Neuronal stem cell (in vitro differentiated cells): ENCODE results near the gene TNRC6B.
A peak's percentile ranks its signal among the peaks of the same experiment; 100 is the strongest.

Experiments
- DNase-seq: peaks from one replicate; pipeline ENCODE4 v3.0.0-alpha.2; 2013; ENCODE audit warnings: low spot score
- H2AFZ ChIP-seq: one replicate; pipeline ENCODE4 v1.6.1; 2013; ENCODE audit warnings: mild to moderate bottlenecking, low read length, inconsistent platforms
- H2AK5ac ChIP-seq: 2 replicates; pipeline ENCODE4 v1.6.1; 2013; ENCODE audit warnings: low read depth, mild to moderate bottlenecking, inconsistent platforms, low read length, moderate library complexity, mixed read lengths
- H2BK120ac ChIP-seq: 2 replicates; pipeline ENCODE4 v1.6.1; 2013; ENCODE audit warnings: low read depth, mild to moderate bottlenecking, inconsistent platforms, low read length, moderate library complexity, mixed read lengths
- H2BK12ac ChIP-seq: one replicate; pipeline ENCODE4 v1.6.1; 2013; ENCODE audit warnings: low read length, inconsistent platforms
- H2BK15ac ChIP-seq: 2 replicates; pipeline ENCODE4 v1.6.1; 2013; ENCODE audit warnings: mild to moderate bottlenecking, low read length, inconsistent platforms, mixed read lengths
- H2BK5ac ChIP-seq: one replicate; pipeline ENCODE4 v1.6.1; 2013; ENCODE audit warnings: inconsistent platforms, mild to moderate bottlenecking, low read length, moderate library complexity
- H3K14ac ChIP-seq: one replicate; pipeline ENCODE4 v1.6.1; 2013; ENCODE audit warnings: low read length, inconsistent platforms
- H3K18ac ChIP-seq: 2 replicates; pipeline ENCODE4 v1.6.1; 2013; ENCODE audit warnings: low read length, inconsistent platforms
- H3K23ac ChIP-seq: 2 replicates; pipeline ENCODE4 v1.6.1; 2013; ENCODE audit warnings: low read depth, mild to moderate bottlenecking, mixed read lengths, low read length, inconsistent platforms; ENCODE audit not compliant: poor library complexity
- H3K27ac ChIP-seq: replicated peaks from 3 replicates; pipeline ENCODE4 v1.5.1; 2013; ENCODE audit warnings: low read length, inconsistent platforms
- H3K27me3 ChIP-seq, 3 experiments: 2 replicates each; pipeline ENCODE4 v1.6.1; 2013; ENCODE audit warnings: low read length in 3 of 3, mild to moderate bottlenecking in 2 of 3, inconsistent platforms in 1 of 3, low read depth in 1 of 3, mixed read lengths in 1 of 3, moderate library complexity in 1 of 3; ENCODE audit not compliant: control insufficient read depth in 3 of 3, insufficient read depth in 3 of 3
- H3K36me3 ChIP-seq, 2 donors: replicated peaks in 1 of 2; 2 replicates each; pipeline ENCODE4 v1.6.1; 2013; ENCODE audit warnings: low read length in 2 of 2; ENCODE audit not compliant: control insufficient read depth in 2 of 2, insufficient read depth in 2 of 2
- H3K4ac ChIP-seq: 2 replicates; pipeline ENCODE4 v1.6.1; 2013; ENCODE audit warnings: inconsistent platforms, mild to moderate bottlenecking, low read length, moderate library complexity
- H3K4me1 ChIP-seq, 2 donors: 1 replicate in 1 of 2; 2 replicates in 1 of 2; pipeline ENCODE4 v1.6.1; 2013; ENCODE audit warnings: low read length in 2 of 2, low read depth in 1 of 2; ENCODE audit not compliant: control insufficient read depth in 2 of 2, insufficient read depth in 1 of 2
- H3K4me2 ChIP-seq: one replicate; pipeline ENCODE4 v1.6.1; 2013; ENCODE audit warnings: mild to moderate bottlenecking, low read length, inconsistent platforms; ENCODE audit not compliant: insufficient read depth, poor library complexity, severe bottlenecking
- H3K4me3 ChIP-seq, 2 donors: 2 replicates each; pipeline ENCODE4 v1.5.1; 2013; ENCODE audit warnings: low read length in 2 of 2, mild to moderate bottlenecking in 2 of 2, inconsistent platforms in 1 of 2, moderate library complexity in 1 of 2
- H3K79me1 ChIP-seq: one replicate; pipeline ENCODE4 v1.6.1; 2013; ENCODE audit warnings: low read depth, mild to moderate bottlenecking, inconsistent platforms, low read length, moderate library complexity
- H3K9ac ChIP-seq: one replicate; pipeline ENCODE4 v1.6.1; 2013; ENCODE audit warnings: mild to moderate bottlenecking, low read depth, low read length, inconsistent platforms; ENCODE audit not compliant: poor library complexity
- H3K9me3 ChIP-seq, 2 donors: replicated peaks in 1 of 2; 2 replicates each; pipeline versions ENCODE3 to v1.6.1; 2013; ENCODE audit warnings: low read length in 2 of 2, mild to moderate bottlenecking in 2 of 2, inconsistent platforms in 1 of 2, low read depth in 1 of 2, mixed read lengths in 1 of 2, moderate library complexity in 1 of 2; ENCODE audit not compliant: control insufficient read depth in 2 of 2, insufficient read depth in 1 of 2
- H4K8ac ChIP-seq: one replicate; pipeline ENCODE4 v1.6.1; 2013; ENCODE audit warnings: low read depth, mild to moderate bottlenecking, inconsistent platforms, low read length, moderate library complexity
- H4K91ac ChIP-seq: one replicate; pipeline ENCODE4 v1.6.1; 2013; ENCODE audit warnings: low read length, low read depth, mild to moderate bottlenecking, inconsistent platforms; ENCODE audit not compliant: poor library complexity
- WGBS, 2 donors: extraction: QIAGEN DNeasy Blood & Tissue Kit; methylation state at CpG; one replicate each; pipeline ENCODE4 v1.1.7; 2013; ENCODE audit warnings: missing lambda C conversion rate in 2 of 2, mixed read lengths in 1 of 2; ENCODE audit not compliant: insufficient read length in 2 of 2, insufficient replicate concordance in 1 of 2; ENCODE audit errors: extremely low coverage in 2 of 2; 5-methylcytosine and 5-hydroxymethylcytosine counted together

TNRC6B gene

DNA sequence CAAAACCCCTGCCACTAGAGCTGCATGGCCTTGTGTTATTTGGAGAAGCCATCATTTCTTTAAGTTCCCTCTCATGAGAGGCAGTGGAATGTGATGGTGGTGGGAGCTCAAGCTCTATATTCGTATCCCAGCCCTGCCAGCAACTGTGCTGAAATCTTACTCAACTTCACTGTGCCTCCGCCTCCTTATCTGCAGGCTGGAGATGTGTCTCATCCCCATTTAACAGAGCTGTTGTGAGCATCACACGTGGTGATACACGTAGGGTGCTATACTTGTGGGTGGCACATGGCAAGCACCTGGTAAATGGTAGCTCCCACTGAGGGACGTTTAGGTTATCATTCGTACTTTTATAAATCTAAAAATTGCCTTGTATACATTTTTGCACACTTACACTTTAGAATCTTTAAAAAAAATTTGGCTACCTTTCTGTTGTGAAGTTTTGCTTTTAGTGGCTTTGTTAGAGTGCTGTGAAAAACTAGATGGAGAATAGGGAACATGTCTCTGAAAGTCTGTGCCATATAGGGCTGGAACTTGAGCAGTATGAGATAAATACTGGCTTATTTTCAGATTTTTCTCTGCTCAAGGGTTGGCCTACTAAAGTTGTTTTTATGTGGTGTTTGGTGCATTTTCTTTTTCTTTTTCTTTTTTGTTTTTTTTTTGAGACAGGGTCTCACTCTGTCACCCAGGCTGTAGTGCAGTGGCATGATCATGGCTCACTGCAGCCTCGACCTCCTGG is 23.2 kb downstream of the TNRC6B start:
- no peak overlapping the region for H3K27ac ChIP-seq
- no peak overlapping the region for H2AK5ac ChIP-seq
- H3K4me3 ChIP-seq: no peak overlapping the region
- H2BK12ac ChIP-seq: no peak overlapping the region
- H3K14ac ChIP-seq: no peak overlapping the region
- peaks cover 0 to 5% of the 10 kb centered on the region in 2 donors for H3K9me3 ChIP-seq
- H2BK5ac ChIP-seq: no peak overlapping the region
- no peak overlapping the region for H3K4me2 ChIP-seq
- DNase-seq: no peak
- WGBS, 2 donors: no CpG with 5 or more reads among the region's 7 CpGs
- peaks cover 7 to 17% of the 10 kb centered on the region in 2 donors for H3K4me1 ChIP-seq
- no peak overlapping the region for H3K9ac ChIP-seq
- H3K23ac ChIP-seq: peak overlapping the region; percentile 50
- no peak overlapping the region for H2AFZ ChIP-seq
- no peak overlapping the region for H3K4ac ChIP-seq
- H3K18ac ChIP-seq: no peak overlapping the region
- peaks cover 1 to 30% of the 10 kb centered on the region in 2 donors for H3K36me3 ChIP-seq
- H3K79me1 ChIP-seq: peaks cover 12% of the 10 kb centered on the region
- no peak overlapping the region for H2BK15ac ChIP-seq
- H4K91ac ChIP-seq: no peak overlapping the region
- H4K8ac ChIP-seq: no peak overlapping the region
- no peak overlapping the region for H2BK120ac ChIP-seq
- H3K27me3 ChIP-seq: no peaks in the 10 kb centered on the region

DNA sequence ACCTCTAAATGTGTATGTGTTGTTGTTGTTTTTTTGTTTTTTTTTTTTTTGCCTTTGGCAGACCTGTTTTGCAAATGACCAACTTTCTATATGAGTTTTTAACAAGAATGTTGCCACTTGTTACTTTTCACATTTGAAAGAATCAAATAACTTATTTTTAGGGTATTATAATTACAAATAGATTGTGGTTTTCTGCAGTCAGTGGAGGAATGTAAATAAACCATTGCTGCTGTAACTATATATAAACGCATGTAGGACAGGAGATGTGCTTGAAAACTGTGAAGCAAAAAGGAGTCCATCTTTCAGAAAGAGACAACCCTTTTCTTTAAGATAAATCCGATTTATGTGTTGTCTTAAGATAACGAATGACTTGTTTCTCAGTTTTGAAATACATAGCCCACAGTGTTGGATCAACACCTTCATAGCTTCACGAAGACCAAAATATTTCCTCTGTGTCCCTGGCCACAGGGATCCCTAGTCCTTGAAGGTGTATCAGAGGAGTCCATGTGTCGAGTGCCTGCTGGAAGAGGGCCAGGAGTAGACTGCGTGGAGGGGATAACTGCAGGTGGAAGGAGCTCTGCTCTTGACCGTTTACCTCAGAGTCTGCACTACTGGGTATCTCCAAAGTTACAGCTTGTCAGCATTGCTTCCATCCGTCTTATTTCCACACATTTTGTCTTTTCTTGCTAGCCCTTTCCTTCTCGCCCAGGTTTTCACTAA is 24.7 kb downstream of the TNRC6B start:
- no CpG with 5 or more reads among the region's 9 CpGs for WGBS, 2 donors
- Histone ChIP-seq H3K14ac (no peak overlapping the region), H3K9me3 (peaks cover 2 to 5% of the 10 kb centered on the region in 2 donors), H2AK5ac (no peak overlapping the region), H3K18ac (no peak overlapping the region), H3K79me1 (peaks cover 15% of the 10 kb centered on the region), H2BK5ac (no peak overlapping the region), H4K91ac (no peak overlapping the region), H3K36me3 (peaks cover 3 to 36% of the 10 kb centered on the region in 2 donors), H3K4me3 (no peak overlapping the region), H3K4ac (no peak overlapping the region), H3K27ac (no peak overlapping the region), H2BK15ac (no peak overlapping the region), H3K9ac (no peak overlapping the region), H2BK120ac (no peak overlapping the region), H3K4me1 (peaks cover 3 to 12% of the 10 kb centered on the region in 2 donors), H2BK12ac (no peak overlapping the region), H3K27me3 (no peaks in the 10 kb centered on the region), H3K4me2 (no peak overlapping the region), H2AFZ (no peak overlapping the region), H3K23ac (no peak overlapping the region), H4K8ac (no peak overlapping the region)
- no peak for DNase-seq

DNA sequence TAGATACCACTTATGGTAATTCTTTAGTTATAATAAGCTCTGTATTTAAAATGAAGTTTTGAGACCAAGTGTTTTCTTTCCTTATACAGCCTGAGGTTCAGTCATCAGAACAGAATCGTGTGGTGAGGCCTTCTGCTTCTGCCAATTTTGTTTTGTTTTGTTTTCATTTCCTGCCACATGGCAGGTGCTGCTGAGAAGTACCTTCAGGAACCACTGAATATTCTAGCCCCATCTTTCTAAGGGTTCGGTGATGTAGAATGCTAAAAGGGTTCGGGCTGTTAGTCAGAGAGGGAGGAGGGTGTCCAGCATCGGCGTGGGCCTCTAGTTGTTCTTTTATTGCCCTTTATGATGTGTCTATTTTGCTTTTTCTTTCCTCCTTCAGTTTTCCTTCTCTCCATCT is 25.8 kb downstream of the TNRC6B start:
- H3K23ac ChIP-seq: no peak overlapping the region
- H3K27me3 ChIP-seq: no peaks in the 10 kb centered on the region
- no peak overlapping the region for H3K4me3 ChIP-seq
- no peak for DNase-seq
- H4K91ac ChIP-seq: no peak overlapping the region
- H2AFZ ChIP-seq: no peak overlapping the region
- H3K9ac ChIP-seq: no peak overlapping the region
- no peak overlapping the region for H3K4me2 ChIP-seq
- no peak overlapping the region for H2BK15ac ChIP-seq
- no peak overlapping the region for H3K4ac ChIP-seq
- H3K4me1 ChIP-seq: peaks cover 3 to 12% of the 10 kb centered on the region in 2 donors
- no peak overlapping the region for H2BK12ac ChIP-seq
- peaks cover 12% of the 10 kb centered on the region for H3K79me1 ChIP-seq
- H3K18ac ChIP-seq: no peak overlapping the region
- WGBS, 2 donors: no CpG with 5 or more reads among the region's 5 CpGs
- H3K14ac ChIP-seq: no peak overlapping the region
- no peak overlapping the region for H4K8ac ChIP-seq
- H2AK5ac ChIP-seq: no peak overlapping the region
- H3K27ac ChIP-seq: no peak overlapping the region
- peaks cover 2 to 3% of the 10 kb centered on the region in 2 donors for H3K9me3 ChIP-seq
- no peak overlapping the region for H2BK120ac ChIP-seq
- peaks cover 3 to 36% of the 10 kb centered on the region in 2 donors for H3K36me3 ChIP-seq
- H2BK5ac ChIP-seq: no peak overlapping the region
